Neural progenitor cell (in vitro differentiated cells): ENCODE data around the gene STUB1. TPM values are rescaled to one million over a fixed set of nuclear protein-coding genes. Genes with fewer than 3 reads are reported as not detected.

Experiments
- DNase-seq: peaks from one replicate; pipeline ENCODE4 v3.0.0-alpha.2; 2016; ENCODE audit warnings: low spot score
- H2AFZ ChIP-seq: fragments of 200-600 bp; sonication (generic); replicated peaks from 2 replicates; pipeline ENCODE4 v1.6.1; 2016; ENCODE audit warnings: antibody characterized with exemption
- H3F3A ChIP-seq: fragments of 200-600 bp; sonication (generic); 2 replicates; pipeline ENCODE4 v1.6.1; 2016; ENCODE audit warnings: antibody characterized with exemption, low read depth
- H3K27ac ChIP-seq: fragments of 200-600 bp; sonication (generic); 2 replicates; pipeline ENCODE4 v1.5.1; 2016; ENCODE audit warnings: mild to moderate bottlenecking
- H3K27me3 ChIP-seq: fragments of 200-600 bp; sonication (generic); 2 replicates; pipeline ENCODE4 v1.6.1; 2016; ENCODE audit warnings: mild to moderate bottlenecking, moderate library complexity
- H3K36me3 ChIP-seq: fragments of 200-600 bp; sonication (generic); 2 replicates; pipeline ENCODE4 v1.5.1; 2016
- H3K4me1 ChIP-seq: fragments of 200-600 bp; sonication (generic); 2 replicates; pipeline ENCODE4 v1.6.1; 2016; ENCODE audit warnings: mixed run types
- H3K4me2 ChIP-seq: fragments of 200-600 bp; sonication (generic); 2 replicates; pipeline ENCODE4 v1.6.1; 2016
- H3K4me3 ChIP-seq: fragments of 200-600 bp; sonication (generic); 2 replicates; pipeline ENCODE4 v1.5.1; 2016
- H3K79me2 ChIP-seq: fragments of 200-600 bp; sonication (generic); 2 replicates; pipeline ENCODE4 v1.6.1; 2016; ENCODE audit warnings: low read depth
- H3K9ac ChIP-seq: fragments of 200-600 bp; sonication (generic); 2 replicates; pipeline ENCODE4 v1.6.1; 2016
- H3K9me3 ChIP-seq: fragments of 200-600 bp; sonication (generic); 2 replicates; pipeline ENCODE4 v1.5.1; 2016; ENCODE audit warnings: low read depth
- H4K20me1 ChIP-seq: fragments of 200-600 bp; sonication (generic); 2 replicates; pipeline ENCODE4 v1.6.1; 2016; ENCODE audit warnings: low read depth
- H3K27ac Mint-ChIP-seq: 3 replicates; pipeline ENCODE4 v1.8.0; 2021; ENCODE audit warnings: mixed read lengths
- H3K27me3 Mint-ChIP-seq: 2 replicates; pipeline ENCODE4 v1.8.0; 2022; ENCODE audit warnings: low read depth, mild to moderate bottlenecking, inconsistent platforms, moderate library complexity, mixed read lengths; ENCODE audit not compliant: insufficient read depth
- H3K36me3 Mint-ChIP-seq: 3 replicates; pipeline ENCODE4 v1.8.0; 2021; ENCODE audit warnings: mixed read lengths
- H3K4me1 Mint-ChIP-seq: 3 replicates; pipeline ENCODE4 v1.8.0; 2021; ENCODE audit warnings: mixed read lengths
- H3K4me3 Mint-ChIP-seq: 3 replicates; pipeline ENCODE4 v1.8.0; 2021; ENCODE audit warnings: mild to moderate bottlenecking, moderate library complexity, mixed read lengths
- H3K9me3 Mint-ChIP-seq: 3 replicates; pipeline ENCODE4 v1.8.0; 2020; ENCODE audit warnings: mixed read lengths
- CTCF ChIP-seq: fragments of 200-600 bp; sonication (generic); IDR thresholded peaks from 2 replicates; pipeline ENCODE4 v1.5.1; 2017; ENCODE audit warnings: antibody characterized with exemption, mild to moderate bottlenecking
- EZH2 ChIP-seq: fragments of 200-600 bp; sonication (generic); IDR thresholded peaks from 2 replicates; pipeline ENCODE4 v1.6.1; 2017; ENCODE audit warnings: antibody characterized with exemption, mild to moderate bottlenecking, moderate library complexity
- EZH2phosphoT487 ChIP-seq: fragments of 200-600 bp; sonication (generic); IDR thresholded peaks from 2 replicates; pipeline ENCODE4 v1.6.1; 2017; ENCODE audit warnings: antibody characterized with exemption
- total RNA-seq: library from RNA; depleted of rRNA; stranded (reverse); fragments of >200 nt; gene quantifications from 2 replicates; pipeline ENCODE4 v1.2.3, GENCODE V29; 2015; ENCODE audit warnings: low replicate concordance

STUB1 gene
- total RNA-seq, 1 donor from 2014 or later: 27.0 TPM

- TF ChIP-seq CTCF (no peak), EZH2 (no peak), EZH2phosphoT487 (no peak)
- H3K36me3 ChIP-seq: no peaks in the 10 kb centered on the region
- H3K4me3 ChIP-seq: peak overlapping the region; percentile 79
- peaks cover 13% of the 10 kb centered on the region for H3K27me3 Mint-ChIP-seq
- peaks cover 14% of the 10 kb centered on the region for H3K27me3 ChIP-seq
- peaks cover 12% of the 10 kb centered on the region for H3K79me2 ChIP-seq
- peaks cover 3% of the 10 kb centered on the region for H3K36me3 Mint-ChIP-seq
- no peak overlapping the region for H3K27ac ChIP-seq
- peak overlapping the region; percentile 83 for H3K4me2 ChIP-seq
- H3K9me3 ChIP-seq: no peaks in the 10 kb centered on the region
- H3K4me1 Mint-ChIP-seq: peaks cover 24% of the 10 kb centered on the region
- H3K4me1 ChIP-seq: peaks cover 18% of the 10 kb centered on the region
- peaks cover 3% of the 10 kb centered on the region for H3K9me3 Mint-ChIP-seq
- peaks cover 19% of the 10 kb centered on the region for H4K20me1 ChIP-seq
- H3K27ac Mint-ChIP-seq: no peak overlapping the region
- peak overlapping the region; percentile 95 for H3K4me3 Mint-ChIP-seq
- H3K9ac ChIP-seq: no peak overlapping the region
- H3F3A ChIP-seq: peaks cover 29% of the 10 kb centered on the region
- peak; percentile 73 for DNase-seq
- H2AFZ ChIP-seq: peak overlapping the region; percentile 86
These were observed 42.9 kb upstream of the STUB1 start for GRCh38 chr16:637081-638018.

GRCh38 chr16:638034-638543, 42.1 kb upstream of the STUB1 start:
- no peaks in the 10 kb centered on the region for H3K36me3 ChIP-seq
- peak overlapping the region; percentile 73 for H3K4me3 Mint-ChIP-seq
- no peak overlapping the region for H3K9ac ChIP-seq
- H3K27ac Mint-ChIP-seq: no peak overlapping the region
- H3K27me3 Mint-ChIP-seq: peaks cover 13% of the 10 kb centered on the region
- H3K4me1 Mint-ChIP-seq: peaks cover 27% of the 10 kb centered on the region
- no peak overlapping the region for H2AFZ ChIP-seq
- H3K4me3 ChIP-seq: no peak overlapping the region
- H3F3A ChIP-seq: peaks cover 35% of the 10 kb centered on the region
- H3K9me3 Mint-ChIP-seq: peaks cover 3% of the 10 kb centered on the region
- peaks cover 17% of the 10 kb centered on the region for H3K4me1 ChIP-seq
- peaks cover 12% of the 10 kb centered on the region for H3K79me2 ChIP-seq
- peaks cover 21% of the 10 kb centered on the region for H3K27me3 ChIP-seq
- H3K9me3 ChIP-seq: no peaks in the 10 kb centered on the region
- peak overlapping the region; percentile 76 for H3K4me2 ChIP-seq
- DNase-seq: no peak
- TF ChIP-seq EZH2: no peak
- TF ChIP-seq CTCF: no peak
- no peak overlapping the region for H3K27ac ChIP-seq
- H3K36me3 Mint-ChIP-seq: peaks cover 3% of the 10 kb centered on the region
- peaks cover 23% of the 10 kb centered on the region for H4K20me1 ChIP-seq

- peak overlapping the region; percentile 70 for H3K4me3 Mint-ChIP-seq
- H3K9me3 ChIP-seq: no peaks in the 10 kb centered on the region
- peaks cover 35% of the 10 kb centered on the region for H3F3A ChIP-seq
- H3K36me3 Mint-ChIP-seq: peaks cover 3% of the 10 kb centered on the region
- H3K4me2 ChIP-seq: no peak overlapping the region
- H3K27ac ChIP-seq: no peak overlapping the region
- H3K27ac Mint-ChIP-seq: peak overlapping the region; percentile 87
- H3K4me1 Mint-ChIP-seq: peaks cover 27% of the 10 kb centered on the region
- peaks cover 25% of the 10 kb centered on the region for H4K20me1 ChIP-seq
- H2AFZ ChIP-seq: no peak overlapping the region
- H3K9ac ChIP-seq: no peak overlapping the region
- no peak for DNase-seq
- H3K27me3 Mint-ChIP-seq: peaks cover 13% of the 10 kb centered on the region
- peaks cover 12% of the 10 kb centered on the region for H3K79me2 ChIP-seq
- peaks cover 17% of the 10 kb centered on the region for H3K4me1 ChIP-seq
- no peak for TF ChIP-seq EZH2phosphoT487
- no peak for TF ChIP-seq CTCF
- no peak for TF ChIP-seq EZH2
- no peaks in the 10 kb centered on the region for H3K36me3 ChIP-seq
- peaks cover 3% of the 10 kb centered on the region for H3K9me3 Mint-ChIP-seq
- no peak overlapping the region for H3K4me3 ChIP-seq
- H3K27me3 ChIP-seq: peaks cover 29% of the 10 kb centered on the region
These were observed 41.4 kb upstream of the STUB1 start for GRCh38 chr16:638836-639235.
